Tibial nerve (tissue), 4 donors: ENCODE results near the gene CWF19L1. TPM values are rescaled to one million over a fixed set of nuclear protein-coding genes. Genes with fewer than 3 reads are reported as not detected.

Experiments
- DNase-seq, 2 donors: peaks; one replicate each; pipeline ENCODE4 v3.0.0-alpha.2; 2019; ENCODE audit warnings: low spot score in 2 of 2
- H3K27ac ChIP-seq, 4 donors: fragments of 200-600 bp; sonication (generic) in 3 of 4; one replicate each; pipeline ENCODE4 v1.5.1; 2017 to 2019; ENCODE audit warnings: mild to moderate bottlenecking in 1 of 4
- H3K27me3 ChIP-seq, 2 donors: fragments of 200-600 bp; sonication (generic) in 1 of 2; one replicate each; pipeline versions ENCODE4 v1.5.1 to v1.6.0; 2017 to 2019
- H3K36me3 ChIP-seq, 3 donors: fragments of 200-600 bp; sonication (generic); one replicate each; pipeline ENCODE4 v1.5.1; 2018 to 2019
- H3K4me1 ChIP-seq, 4 donors: fragments of 200-600 bp; sonication (generic) in 3 of 4; one replicate each; pipeline ENCODE4 v1.5.1; 2017 to 2019
- H3K4me3 ChIP-seq, 4 donors: fragments of 200-600 bp; sonication (generic) in 3 of 4; one replicate each; pipeline ENCODE4 v1.5.1; 2017 to 2019; ENCODE audit warnings: mild to moderate bottlenecking in 1 of 4, moderate library complexity in 1 of 4
- H3K9me3 ChIP-seq, 4 donors: fragments of 200-600 bp; sonication (generic) in 3 of 4; one replicate each; pipeline ENCODE4 v1.5.1; 2017 to 2019
- CTCF ChIP-seq, 5 experiments: fragments of 200-600 bp in 3 of 5; fragments of 450-650 bp in 2 of 5; sonication (generic) in 3 of 5; IDR thresholded peaks; one replicate each; pipeline ENCODE4 v1.5.1; 2016 to 2019; ENCODE audit warnings: antibody characterized with exemption in 5 of 5, mild to moderate bottlenecking in 3 of 5, moderate library complexity in 2 of 5
- EP300 ChIP-seq, 2 donors: sonication (generic); formaldehyde crosslinking; IDR thresholded peaks; one replicate each; pipeline ENCODE4 v1.6.1; 2017; ENCODE audit warnings: antibody characterized with exemption in 2 of 2, mild to moderate bottlenecking in 1 of 2
- POLR2A ChIP-seq, 2 donors: fragments of 450-650 bp; IDR thresholded peaks; one replicate each; pipeline ENCODE4 v1.6.1; 2017; ENCODE audit warnings: antibody characterized with exemption in 2 of 2, mild to moderate bottlenecking in 2 of 2, moderate library complexity in 2 of 2
- WGBS, 2 donors: methylation state at CpG; one replicate each; pipeline ENCODE4 v1.1.5; 2018; 5-methylcytosine and 5-hydroxymethylcytosine counted together
- small RNA-seq: library from RNA; depleted of rRNA; stranded (forward); fragments of <200 nt; gene quantifications from one replicate; pipeline ENCODE3, GENCODE V24; 2016
- total RNA-seq, 4 donors: library from RNA; depleted of rRNA; stranded (reverse); fragments of >200 nt; gene quantifications; one replicate each; pipeline ENCODE4 v1.1.0, GENCODE V29; 2016

CWF19L1 gene
- total RNA-seq, 4 donors from 2014 or later = 21.9 to 35.9 (median 26.1) TPM

GRCh38 chr10:100183481-100183880 is 84.0 kb downstream of the CWF19L1 start:
- DNase-seq = no peak
- no peak overlapping the region for H3K4me3 ChIP-seq
- TF ChIP-seq EP300 (IDR thresholded peaks at IDR 0.05) (peak in 1 of 2 donors; percentile 18), POLR2A (IDR thresholded peaks at IDR 0.05) (no peak)
- H3K27ac ChIP-seq = no peak overlapping the region
- H3K9me3 ChIP-seq = no peaks in the 10 kb centered on the region
- peaks cover 0 to 64% (median 20%) of the 10 kb centered on the region in 4 donors for H3K4me1 ChIP-seq
- H3K36me3 ChIP-seq = peaks cover 0 to 41% (median 0%) of the 10 kb centered on the region in 3 donors
- no peaks in the 10 kb centered on the region for H3K27me3 ChIP-seq
- WGBS, 2 donors = 59 to 66% methylated on average over 3 of the region's 3 CpGs

- Histone ChIP-seq H3K9me3 (no peaks in the 10 kb centered on the region), H3K4me1 (peaks cover 0 to 59% (median 20%) of the 10 kb centered on the region in 4 donors), H3K27me3 (no peaks in the 10 kb centered on the region), H3K4me3 (no peak overlapping the region), H3K27ac (no peak overlapping the region), H3K36me3 (peaks cover 0 to 45% (median 0%) of the 10 kb centered on the region in 3 donors)
- no peak for DNase-seq
- no peak for TF ChIP-seq EP300 (IDR thresholded peaks at IDR 0.05)
- no peak for TF ChIP-seq CTCF (IDR thresholded peaks at IDR 0.05)
- TF ChIP-seq POLR2A (IDR thresholded peaks at IDR 0.05) = no peak
- 84 to 91% methylated on average over 3 of the region's 3 CpGs for WGBS, 2 donors
Measured at GRCh38 chr10:100182908-100183307, 84.5 kb downstream of the CWF19L1 start.

Small RNAs within 50 kb of the gene (small RNA-seq; reads per million reads assigned to genes)
- gene RNU6-422P (not detected), gene SNORA12 (18.5 reads per million, percentile 92 among the genes with 10 or more reads in this experiment)

Other genes with a start within 250 kb of the CWF19L1 start
- gene CPN1, start 185.8 kb downstream of the CWF19L1 start, total RNA-seq = not detected
- gene ERLIN1, start 81.6 kb downstream of the CWF19L1 start, total RNA-seq = 10 to 100 TPM; 15.5 to 27.9 (median 25.0) TPM
- gene CHUK, start 38.0 kb downstream of the CWF19L1 start, total RNA-seq = 10 to 100 TPM; 15.5 to 23.4 (median 19.4) TPM
- gene BLOC1S2, start 19.0 kb upstream of the CWF19L1 start, total RNA-seq = 10 to 100 TPM; 15.3 to 39.0 (median 26.6) TPM
- gene PKD2L1, start 62.6 kb upstream of the CWF19L1 start, total RNA-seq = under 1 TPM in 1 of 4 donors, not detected in 3; 0.42 TPM
- gene SCD, start 79.6 kb upstream of the CWF19L1 start, total RNA-seq = 100 to 1,000 TPM; 118 to 500 (median 249) TPM
- not detected for gene WNT8B, start 195.4 kb upstream of the CWF19L1 start, total RNA-seq